Activated CD4-positive, alpha-beta T cell treated with anti-CD3 and anti-CD28 coated beads for 36 hours (primary cell): ENCODE results near the gene LRRC55. TPM values are rescaled to one million over a fixed set of nuclear protein-coding genes. Genes with fewer than 3 reads are reported as not detected.

ENCODE experiments used
- ATAC-seq: fragments of 200-7000 bp; cut with Tn5 transposase; one replicate; pipeline ENCODE4 v1.10.0; 2021; ENCODE audit warnings: mild to moderate bottlenecking, moderate library complexity
- CTCF ChIA-PET: fragments of 350-600 bp; sonication (Branson Sonifier 250); formaldehyde crosslinking; loops from one replicate; lab custom pipeline; 2021; ENCODE audit warnings: antibody characterized with exemption; lab: Charles Lee
- POLR2A ChIA-PET: fragments of 350-600 bp; sonication (Branson Sonifier 250); formaldehyde crosslinking; loops from one replicate; lab custom pipeline; 2021; ENCODE audit warnings: antibody characterized with exemption, inconsistent platforms; lab: Charles Lee
- DNase-seq: peaks from one replicate; pipeline ENCODE4 v3.0.0-alpha.2; 2020
- H3K27ac Mint-ChIP-seq: one replicate; pipeline ENCODE4 v1.8.0; 2021; ENCODE audit warnings: mixed read lengths
- H3K27me3 Mint-ChIP-seq: one replicate; pipeline ENCODE4 v1.8.0; 2021; ENCODE audit warnings: mixed read lengths
- H3K36me3 Mint-ChIP-seq: one replicate; pipeline ENCODE4 v1.8.0; 2021; ENCODE audit warnings: low read depth, mixed read lengths
- H3K4me1 Mint-ChIP-seq: one replicate; pipeline ENCODE4 v1.8.0; 2021; ENCODE audit warnings: mixed read lengths
- H3K4me3 Mint-ChIP-seq: one replicate; pipeline ENCODE4 v1.8.0; 2021; ENCODE audit warnings: mild to moderate bottlenecking, moderate library complexity, mixed read lengths
- H3K9me3 Mint-ChIP-seq: one replicate; pipeline ENCODE4 v1.8.0; 2021; ENCODE audit warnings: low read depth, mixed read lengths
- intact Hi-C, 2 experiments: fragments of 100-400 bp; cut with DNase I in 1 of 2; cut with micrococcal nuclease in 1 of 2; formaldehyde crosslinking; loops; one replicate each; pipeline versions ENCODE4 v1.14.2 to v1.15.1; 2022 to 2024; cut with DNase I, micrococcal nuclease
- total RNA-seq, 2 experiments: library from RNA; stranded (reverse); gene quantifications; one replicate each; pipeline ENCODE4 v1.2.3, GENCODE V29; 2021

Gene LRRC55
- total RNA-seq, 2 experiments from 2014 or later, result not detected

DNA sequence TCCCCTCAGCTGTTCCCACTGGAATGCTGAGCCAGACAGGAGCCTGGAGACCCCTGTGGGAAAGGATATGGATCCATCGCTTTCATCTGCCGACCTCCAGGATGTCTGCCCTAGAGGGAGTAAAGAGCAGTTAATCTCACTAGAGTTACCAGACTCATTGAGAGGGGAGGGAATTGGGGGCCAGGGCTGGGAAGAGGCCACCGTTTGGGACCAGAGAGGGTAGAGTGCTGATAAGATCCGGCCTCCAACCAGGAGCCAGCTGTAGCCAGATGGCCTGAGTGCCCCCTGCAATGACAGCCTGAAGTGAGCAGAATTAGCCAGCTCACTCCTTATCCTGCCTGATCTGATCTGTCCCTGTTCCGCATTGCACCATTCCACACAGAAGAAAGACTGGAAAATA is 59.0 kb downstream of the LRRC55 start:
- no peaks in the 10 kb centered on the region for H3K36me3 Mint-ChIP-seq
- ChIA-PET POLR2A (interaction anchor here (0.6 kb wide), 1 partner anchor 1302 kb away, joined by 5 read pairs; no protein-coding TSS in a partner anchor), CTCF (interaction anchor here (1.1 to 1.3 kb wide), 3 partner anchors 9 to 20 kb away, joined by 3 to 11 read pairs (median 3); no protein-coding TSS in a partner anchor)
- H3K4me3 Mint-ChIP-seq, result no peak overlapping the region
- no peak for DNase-seq
- H3K4me1 Mint-ChIP-seq, result peaks cover 13% of the 10 kb centered on the region
- H3K27me3 Mint-ChIP-seq, result peaks cover 36% of the 10 kb centered on the region
- no peak overlapping the region for H3K27ac Mint-ChIP-seq
- no peaks in the 10 kb centered on the region for H3K9me3 Mint-ChIP-seq
- intact Hi-C loops, result no loop called here
- no peak for ATAC-seq

Other genes starting within 250 kb of the LRRC55 start
- gene OR5AK2, start 193.0 kb upstream of the LRRC55 start, total RNA-seq, result not detected
- gene APLNR, start 55.3 kb downstream of the LRRC55 start, total RNA-seq, result not detected
- 10 to 100 TPM; 19.1 to 21.6 TPM for gene TNKS1BP1, start 143.0 kb downstream of the LRRC55 start, total RNA-seq
- 100 to 1,000 TPM; 279 to 296 TPM for gene SSRP1, start 153.9 kb downstream of the LRRC55 start, total RNA-seq
- gene P2RX3, start 156.4 kb downstream of the LRRC55 start, total RNA-seq, result not detected
- gene PRG3, start 199.2 kb downstream of the LRRC55 start, total RNA-seq, result not detected
- gene PRG2, start 208.7 kb downstream of the LRRC55 start, total RNA-seq, result 1 to 10 TPM in 1 of 2 experiments, under 1 TPM in 1; 0.98 to 1.6 TPM
- gene SLC43A3, start 245.2 kb downstream of the LRRC55 start, total RNA-seq, result 100 to 1,000 TPM; 268 to 333 TPM